ES-I3 (cell line): ENCODE measurements around the gene TMEM235.
"Not testable (repeated sequence)": the region's sequence is repeated elsewhere in the genome, so short reads cannot be mapped to it uniquely, and the experiment has no call there.

ENCODE experiments used
- H3K36me3 ChIP-seq: 2 replicates; pipeline ENCODE4 v1.6.1; 2013; ENCODE audit warnings: mild to moderate bottlenecking, low read length, control low read depth, moderate library complexity; ENCODE audit not compliant: insufficient read depth
- H3K4me1 ChIP-seq: 2 replicates; pipeline ENCODE4 v1.6.1; 2013; ENCODE audit warnings: mild to moderate bottlenecking, control low read depth, low read length; ENCODE audit not compliant: insufficient read depth
- H3K9ac ChIP-seq: 2 replicates; pipeline ENCODE4 v1.6.1; 2013; ENCODE audit warnings: low read depth, mild to moderate bottlenecking, low read length, moderate library complexity
- H3K9me3 ChIP-seq: 2 replicates; pipeline ENCODE4 v1.6.1; 2013; ENCODE audit warnings: mild to moderate bottlenecking, low read length, moderate library complexity; ENCODE audit not compliant: control insufficient read depth, insufficient read depth

The TMEM235 gene

GRCh38 chr17:78250891-78251772 is 19.7 kb downstream of the TMEM235 start:
- Histone ChIP-seq H3K36me3 (no peaks in the 10 kb centered on the region), H3K9ac (no peak overlapping the region), H3K4me1 (peaks cover 8% of the 10 kb centered on the region), H3K9me3 (no peaks in the 10 kb centered on the region)

- Histone ChIP-seq H3K9me3 (no peaks in the 10 kb centered on the region), H3K4me1 (peaks cover 14% of the 10 kb centered on the region), H3K9ac (no peak overlapping the region), H3K36me3 (no peaks in the 10 kb centered on the region)
These were observed 20.3 kb downstream of the TMEM235 start for GRCh38 chr17:78251773-78252103.

- H3K4me1 ChIP-seq = peaks cover 18% of the 10 kb centered on the region
- H3K9ac ChIP-seq = no peak overlapping the region
- H3K9me3 ChIP-seq = no peaks in the 10 kb centered on the region
- H3K36me3 ChIP-seq = no peaks in the 10 kb centered on the region
These were observed 20.7 kb downstream of the TMEM235 start for GRCh38 chr17:78252111-78252634.

- Histone ChIP-seq H3K36me3 (no peaks in the 10 kb centered on the region), H3K4me1 (peaks cover 26% of the 10 kb centered on the region), H3K9ac (no peak overlapping the region), H3K9me3 (no peaks in the 10 kb centered on the region)
These were observed 21.5 kb downstream of the TMEM235 start for GRCh38 chr17:78252701-78253635.

GRCh38 chr17:78253636-78253945 is 22.2 kb downstream of the TMEM235 start:
- Histone ChIP-seq H3K4me1 (peaks cover 31% of the 10 kb centered on the region), H3K9ac (peak overlapping the region; percentile 85)
- not testable (repeated sequence) for H3K9me3 ChIP-seq, H3K36me3 ChIP-seq

GRCh38 chr17:78253946-78254672 is 22.7 kb downstream of the TMEM235 start:
- H3K9ac ChIP-seq = peak overlapping the region; percentile 85
- H3K36me3 ChIP-seq = no peaks in the 10 kb centered on the region
- peaks cover 36% of the 10 kb centered on the region for H3K4me1 ChIP-seq
- no peaks in the 10 kb centered on the region for H3K9me3 ChIP-seq

- Histone ChIP-seq H3K4me1 (peaks cover 38% of the 10 kb centered on the region), H3K9ac (no peak overlapping the region), H3K36me3 (no peaks in the 10 kb centered on the region), H3K9me3 (no peaks in the 10 kb centered on the region)
These were observed 23.7 kb downstream of the TMEM235 start for GRCh38 chr17:78255029-78255656.

GRCh38 chr17:78255953-78256706 is 24.7 kb downstream of the TMEM235 start:
- Histone ChIP-seq H3K9ac (no peak overlapping the region), H3K4me1 (peaks cover 37% of the 10 kb centered on the region)

GRCh38 chr17:78256707-78257591 is 25.5 kb downstream of the TMEM235 start:
- Histone ChIP-seq H3K9ac (no peak overlapping the region), H3K4me1 (peaks cover 32% of the 10 kb centered on the region), H3K9me3 (no peaks in the 10 kb centered on the region), H3K36me3 (no peaks in the 10 kb centered on the region)

More at GRCh38 chr17:78255953-78256706, 24.7 kb downstream of the TMEM235 start:
- Histone ChIP-seq H3K9me3 (no peaks in the 10 kb centered on the region), H3K36me3 (no peaks in the 10 kb centered on the region)

- Histone ChIP-seq H3K4me1 (peaks cover 32% of the 10 kb centered on the region), H3K9ac (no peak overlapping the region), H3K9me3 (no peaks in the 10 kb centered on the region), H3K36me3 (no peaks in the 10 kb centered on the region)
These were observed 26.4 kb downstream of the TMEM235 start for GRCh38 chr17:78257810-78258322.

- Histone ChIP-seq H3K9me3 (no peaks in the 10 kb centered on the region), H3K9ac (no peak overlapping the region), H3K4me1 (peaks cover 32% of the 10 kb centered on the region), H3K36me3 (no peaks in the 10 kb centered on the region)
These were observed 27.1 kb downstream of the TMEM235 start for GRCh38 chr17:78258323-78259191.

GRCh38 chr17:78259192-78259554 is 27.7 kb downstream of the TMEM235 start:
- no peaks in the 10 kb centered on the region for H3K9me3 ChIP-seq
- no peak overlapping the region for H3K9ac ChIP-seq
- H3K4me1 ChIP-seq = peaks cover 32% of the 10 kb centered on the region
- no peaks in the 10 kb centered on the region for H3K36me3 ChIP-seq
